ENCODE results near the gene EXOC3L2.
"Not testable (repeated sequence)": the region's sequence is repeated elsewhere in the genome, so short reads cannot be mapped to it uniquely, and the experiment has no call there.

The EXOC3L2 gene

DNA sequence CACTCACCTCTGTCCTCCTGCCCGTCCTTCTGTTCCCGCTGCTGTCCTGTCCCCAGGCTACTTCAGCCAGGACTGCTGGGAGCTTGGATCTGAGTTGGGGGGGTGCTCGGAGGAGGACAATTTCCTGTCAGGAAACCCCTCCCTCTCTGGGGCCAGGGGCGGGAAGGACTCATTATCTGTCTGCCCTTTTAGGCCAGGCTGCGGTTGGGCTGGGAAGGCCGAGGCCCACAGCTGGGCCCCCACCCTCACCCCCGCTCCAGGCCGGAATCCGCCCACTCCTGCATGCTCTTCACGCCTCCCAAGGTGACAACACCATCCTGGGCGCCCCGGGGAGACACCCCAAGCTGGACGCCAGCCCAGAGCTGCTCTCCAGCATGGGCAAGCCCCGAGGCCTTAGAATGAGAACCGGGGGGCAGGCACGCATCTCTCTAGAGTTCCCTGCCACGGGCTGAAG, at the start of gene EXOC3L2:
TSS of gene EXOC3L2 (minus strand) at position 74 of the 454 bp plus-strand sequence. CDS start 6,362 bp downstream, outside the sequence.
- DNase-seq = no peak

DNA sequence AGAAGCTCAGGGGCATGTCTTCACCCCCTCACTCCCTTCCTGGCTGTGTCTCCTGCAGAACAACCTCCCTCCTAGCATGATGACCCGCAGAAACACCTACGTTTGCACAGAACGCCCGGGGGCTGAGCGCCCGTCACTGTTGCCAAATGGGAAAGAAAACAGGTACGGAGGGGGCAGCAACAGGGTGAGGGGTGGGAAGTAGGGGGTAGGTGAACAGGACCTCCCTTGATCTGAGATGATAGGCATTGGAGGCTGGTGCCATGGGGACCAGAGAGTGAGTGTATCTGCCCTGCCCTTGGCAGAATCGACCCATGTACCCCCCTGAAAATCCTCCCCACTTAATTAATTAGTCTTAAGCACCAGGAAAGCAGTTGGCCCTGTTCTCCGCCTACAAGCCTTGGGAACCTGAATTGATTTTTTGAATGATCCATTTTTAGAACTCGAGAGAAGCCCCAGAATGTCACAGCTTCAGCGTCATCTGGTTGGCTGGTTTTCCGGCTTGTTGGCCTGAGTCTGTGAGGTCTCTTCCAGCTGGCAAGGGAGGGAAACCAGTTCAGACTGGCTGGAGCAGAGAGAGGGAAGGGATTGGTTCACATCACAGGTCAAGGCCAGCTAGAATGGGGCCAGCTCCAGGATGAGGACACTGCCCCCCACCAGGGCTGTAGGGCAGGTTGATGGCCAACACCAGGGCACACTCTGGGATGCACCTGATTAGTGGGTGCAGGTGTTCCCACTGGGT, 49.3 kb upstream of the EXOC3L2 start:
- DNase-seq = no peak

DNA sequence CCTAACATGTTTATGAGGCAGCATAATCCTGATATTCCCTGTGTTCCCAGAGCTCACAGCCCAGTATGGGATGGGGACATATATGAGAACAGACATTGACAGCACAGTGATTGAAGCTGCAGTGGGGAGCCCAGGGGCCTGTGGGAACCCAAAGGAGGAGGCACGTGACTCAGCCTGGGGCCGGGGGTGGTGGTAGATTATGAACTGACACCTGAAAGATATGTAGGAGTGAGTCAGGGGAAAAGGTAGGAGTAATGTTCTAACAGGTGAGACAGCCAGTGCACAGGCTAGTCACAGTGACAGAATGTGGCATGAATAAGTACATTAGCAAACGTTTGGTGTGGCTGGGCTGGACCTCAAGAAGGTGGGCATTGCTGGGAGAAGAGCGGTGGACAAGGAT, 48.5 kb upstream of the EXOC3L2 start:
- no peak for DNase-seq

DNA sequence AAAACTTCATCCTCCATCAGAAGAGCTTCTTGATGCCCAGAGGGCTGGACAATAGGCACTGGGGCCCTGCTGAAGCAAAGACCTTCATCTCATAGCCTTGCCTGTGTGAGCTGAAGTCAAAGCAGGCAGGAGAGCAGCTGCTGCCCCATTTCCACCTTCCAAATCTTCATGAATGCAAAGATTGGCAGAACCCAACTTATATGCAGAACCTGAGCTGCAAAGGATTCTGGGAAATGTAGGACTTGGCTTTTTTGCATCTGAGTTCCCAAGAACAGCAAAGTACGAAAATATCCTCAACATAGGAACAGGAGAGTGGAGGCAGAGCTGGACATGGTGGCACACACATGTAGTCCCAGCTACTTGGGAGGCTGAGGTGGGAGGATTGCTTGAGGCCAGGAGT, 46.6 kb upstream of the EXOC3L2 start:
- no peak for DNase-seq

DNA sequence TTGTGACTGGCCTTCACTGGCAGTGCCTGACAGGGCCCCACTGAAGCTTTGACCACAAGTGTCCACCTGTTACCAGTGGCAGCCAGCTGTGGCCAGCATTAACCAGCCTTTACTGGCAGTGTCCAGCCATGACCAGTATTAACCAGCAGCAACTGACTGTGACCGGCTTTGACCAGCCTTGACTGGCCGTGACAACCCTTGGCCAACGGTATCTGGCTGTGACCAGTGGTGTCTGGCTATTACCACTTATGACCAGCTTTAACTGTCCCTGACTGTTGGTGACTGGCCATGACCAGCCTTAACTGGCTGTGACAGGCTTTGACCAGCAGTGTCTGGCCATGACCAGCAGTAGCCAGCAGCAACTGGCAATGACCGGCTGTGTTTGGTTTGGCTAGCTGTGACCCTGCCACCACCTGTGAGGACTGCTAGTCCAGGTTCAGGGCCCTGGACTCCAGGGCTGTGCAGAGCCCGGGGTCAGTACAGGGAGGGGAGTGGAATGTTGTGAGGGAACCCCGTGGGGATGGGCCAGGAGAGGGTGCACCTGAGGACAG, 45.2 kb upstream of the EXOC3L2 start:
- DNase-seq = no peak

DNA sequence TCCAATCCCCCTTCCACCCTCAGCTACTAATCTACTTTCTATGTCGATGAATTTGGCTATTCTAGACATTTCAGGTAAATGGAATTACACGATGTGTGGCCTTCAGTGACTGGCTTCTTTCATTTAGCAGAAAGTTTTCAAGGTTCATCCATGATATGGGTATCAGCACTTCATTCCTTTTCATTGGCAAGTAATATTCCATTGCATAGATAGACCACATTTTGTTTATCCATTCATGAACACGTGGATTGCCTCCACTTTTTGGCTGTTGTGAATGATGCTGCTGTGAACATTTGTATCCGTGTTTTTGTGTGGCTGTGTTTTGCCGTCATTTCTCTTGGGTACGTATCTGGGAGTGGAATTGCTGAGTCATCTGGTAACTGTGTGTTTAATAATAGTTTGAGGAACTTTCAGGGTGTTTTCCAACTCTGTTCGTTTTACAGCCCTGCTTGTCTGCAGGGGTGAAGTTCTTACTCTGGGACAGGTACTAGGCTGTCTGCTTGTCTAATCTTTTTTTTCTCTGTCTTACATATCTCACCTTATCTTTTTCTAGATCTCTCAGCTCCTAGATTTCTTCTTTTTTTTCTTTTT, 38.3 kb upstream of the EXOC3L2 start:
- DNase-seq = no peak

DNA sequence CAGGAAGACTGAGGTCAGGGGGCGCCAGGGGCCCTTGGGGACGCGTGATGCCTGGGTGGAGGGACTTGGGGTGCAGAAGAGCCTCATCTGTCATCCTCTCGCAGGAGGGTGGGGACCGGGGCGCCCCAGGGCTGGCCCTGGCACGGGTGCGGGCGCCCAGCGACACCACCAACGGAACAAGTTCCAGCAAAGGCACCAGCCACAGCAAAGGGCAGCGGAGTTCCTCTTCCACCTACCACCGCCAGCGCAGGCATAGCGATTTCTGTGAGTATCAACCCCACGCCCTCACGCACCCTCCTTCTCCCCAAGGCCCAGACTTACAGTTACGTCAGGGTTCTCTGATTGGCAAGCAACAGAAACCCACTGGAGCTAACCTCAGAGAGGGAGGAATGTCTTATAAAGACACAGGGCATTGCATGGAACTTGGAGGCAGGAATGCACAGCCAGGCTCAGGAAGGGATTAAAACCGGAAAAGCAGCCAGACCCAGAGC, 35.3 kb upstream of the EXOC3L2 start:
- no peak for DNase-seq

DNA sequence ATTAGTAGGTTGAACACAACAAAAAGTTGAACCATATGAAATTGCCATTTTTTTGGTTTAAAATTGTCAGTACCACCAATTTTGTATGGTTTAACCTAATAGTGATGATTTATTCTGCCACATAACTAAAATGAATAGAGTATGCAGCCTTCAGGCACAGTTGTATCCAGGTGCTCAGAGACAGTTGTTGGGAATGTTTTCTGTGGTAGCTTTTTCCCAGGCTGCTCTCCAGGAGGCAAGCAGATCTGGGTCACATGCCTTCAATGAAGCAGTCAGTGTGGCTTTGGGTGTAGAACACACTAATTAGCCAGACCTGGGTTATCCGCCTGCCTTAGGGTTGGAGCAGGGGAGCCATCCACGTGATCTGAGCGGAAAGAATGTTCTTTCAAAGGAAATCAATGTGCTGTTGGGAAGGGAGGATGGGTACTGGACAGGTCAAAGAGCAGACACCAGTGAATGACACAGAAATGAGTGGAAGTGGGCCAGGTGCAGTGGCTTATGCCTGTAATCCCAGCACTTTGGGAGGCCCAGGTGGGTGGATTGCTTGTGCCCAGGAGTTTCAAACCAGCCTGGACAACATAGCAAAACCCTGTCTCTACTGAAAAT, 34.5 kb upstream of the EXOC3L2 start:
- no peak for DNase-seq

DNA sequence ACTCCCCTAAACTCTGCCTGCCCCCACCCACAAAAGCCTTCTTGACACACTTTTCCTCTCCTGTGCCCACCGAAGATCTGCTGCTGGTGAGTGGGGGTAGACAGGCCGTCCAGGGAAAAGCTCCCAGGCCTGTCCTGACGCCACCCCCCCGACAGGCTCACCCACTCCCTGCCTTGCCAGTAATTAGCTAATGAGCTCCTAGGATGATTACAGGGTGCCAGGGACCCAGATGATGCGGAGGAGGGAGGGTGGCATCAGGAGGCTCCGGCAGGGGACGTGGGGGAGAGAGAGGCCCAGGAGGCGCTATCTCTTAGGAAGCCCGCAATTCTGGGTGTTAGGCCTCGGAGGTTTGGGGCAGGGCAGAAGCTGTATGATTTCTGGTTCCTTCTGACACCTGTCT, 32.9 kb upstream of the EXOC3L2 start:
- DNase-seq = no peak

DNA sequence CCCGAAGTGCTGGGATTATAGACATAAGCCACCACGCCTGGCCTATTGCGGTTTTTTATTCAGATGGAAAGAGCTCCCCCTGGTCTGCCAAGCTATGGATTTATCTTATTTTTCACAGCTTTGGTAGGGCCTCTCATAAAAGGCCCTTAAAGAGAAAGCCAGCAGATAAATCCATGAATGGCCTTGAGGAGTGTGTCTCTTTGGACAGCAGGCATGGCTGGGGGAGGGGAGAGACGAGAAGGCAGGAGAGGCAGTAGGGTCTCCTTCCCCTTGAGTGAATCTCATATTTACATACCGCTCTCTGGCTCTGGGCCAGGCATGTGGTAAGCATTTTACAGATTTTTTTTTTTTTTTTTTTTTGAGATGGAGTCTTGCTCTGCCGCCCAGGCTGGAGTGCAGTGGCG, 31.1 kb upstream of the EXOC3L2 start:
- no peak for DNase-seq

DNA sequence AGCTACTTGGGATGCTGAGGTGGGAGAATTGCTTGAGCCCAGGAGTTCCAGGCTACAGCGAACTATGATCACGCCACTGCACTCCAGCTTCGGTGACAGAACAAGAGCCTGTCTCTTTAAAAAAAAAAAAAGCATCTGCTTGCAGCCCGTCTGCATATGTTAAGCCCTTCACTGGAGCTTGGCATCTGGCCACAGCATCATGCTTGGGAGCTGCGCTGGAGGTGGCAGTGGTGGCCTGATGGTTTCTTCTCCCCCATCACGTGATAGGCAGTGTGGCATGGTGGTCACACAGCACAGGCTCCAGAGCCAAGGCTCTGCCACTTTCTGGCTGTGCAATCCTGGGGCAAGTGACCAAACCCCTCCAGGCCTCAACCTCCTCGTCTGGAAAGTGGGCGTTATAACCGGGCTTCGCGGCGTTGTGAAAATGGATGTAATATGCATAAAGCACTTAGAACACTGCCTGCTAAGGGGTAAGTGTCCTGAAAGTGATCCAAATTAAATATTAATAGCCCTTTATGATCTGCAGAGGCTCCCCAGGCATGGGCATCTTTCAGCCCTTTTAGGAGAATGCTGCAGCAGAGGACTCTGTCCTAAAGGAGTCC, 30.3 kb upstream of the EXOC3L2 start:
- no peak for DNase-seq

DNA sequence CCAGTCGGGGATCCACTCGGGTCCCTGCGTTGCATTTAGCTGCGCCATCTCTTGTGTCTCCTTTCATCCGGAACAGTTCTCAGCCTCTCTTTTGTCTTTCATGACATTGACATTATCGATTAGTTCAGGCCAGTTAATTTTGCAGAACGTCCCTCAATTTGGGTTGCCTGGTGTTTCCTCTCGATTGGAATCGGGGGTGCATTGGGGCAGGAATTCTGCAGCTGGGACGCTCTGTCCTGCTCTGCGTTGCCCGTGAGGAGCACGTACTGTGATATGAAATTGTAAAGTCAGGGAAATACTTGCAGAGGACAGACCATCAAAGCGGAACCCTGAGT, 28.3 kb upstream of the EXOC3L2 start:
- DNase-seq = no peak

DNA sequence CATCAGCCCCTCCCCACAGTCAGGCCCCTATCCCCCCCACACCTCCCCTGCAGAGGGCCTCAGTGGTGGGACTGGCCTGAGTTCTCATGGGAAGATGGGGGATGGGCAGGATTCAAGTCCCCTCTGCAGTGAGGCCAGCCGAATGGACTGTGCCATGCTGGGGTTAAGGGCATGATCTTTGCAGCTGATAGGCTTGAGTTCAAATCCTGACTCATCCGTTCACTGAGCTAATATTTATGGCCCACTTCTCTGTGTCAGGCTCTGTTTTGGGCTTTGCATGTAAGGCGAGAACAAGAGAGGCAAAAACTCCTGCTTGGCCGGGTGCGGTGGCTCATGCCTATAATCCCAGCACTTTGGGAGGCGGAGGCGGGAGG, 26.5 kb upstream of the EXOC3L2 start:
- DNase-seq = no peak

DNA sequence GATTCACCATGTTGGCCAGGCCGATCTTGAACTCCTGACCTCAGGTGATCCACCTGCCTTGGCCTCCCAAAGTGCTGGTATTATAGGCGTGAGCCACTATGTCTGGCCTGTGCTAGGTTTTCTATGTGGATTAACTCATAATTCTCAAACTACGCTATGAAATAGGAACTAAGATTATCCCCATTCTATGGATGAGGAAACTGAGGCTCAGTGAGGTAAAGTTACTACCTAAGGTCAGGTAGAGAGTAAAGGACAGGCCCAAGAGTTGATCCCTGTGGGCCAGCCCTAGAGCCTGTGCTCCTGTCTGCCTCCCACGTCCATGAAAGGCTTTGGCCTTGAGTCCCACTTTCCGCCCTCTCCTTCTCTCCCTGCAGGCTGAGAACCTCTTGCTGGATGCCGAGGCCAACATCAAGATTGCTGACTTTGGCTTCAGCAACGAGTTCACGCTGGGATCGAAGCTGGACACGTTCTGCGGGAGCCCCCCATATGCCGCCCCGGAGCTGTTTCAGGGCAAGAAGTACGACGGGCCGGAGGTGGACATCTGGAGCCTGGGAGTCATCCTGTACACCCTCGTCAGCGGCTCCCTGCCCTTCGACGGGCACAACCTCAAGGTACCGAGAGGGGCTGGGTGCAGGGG, 26.0 kb upstream of the EXOC3L2 start:
- no peak for DNase-seq

DNA sequence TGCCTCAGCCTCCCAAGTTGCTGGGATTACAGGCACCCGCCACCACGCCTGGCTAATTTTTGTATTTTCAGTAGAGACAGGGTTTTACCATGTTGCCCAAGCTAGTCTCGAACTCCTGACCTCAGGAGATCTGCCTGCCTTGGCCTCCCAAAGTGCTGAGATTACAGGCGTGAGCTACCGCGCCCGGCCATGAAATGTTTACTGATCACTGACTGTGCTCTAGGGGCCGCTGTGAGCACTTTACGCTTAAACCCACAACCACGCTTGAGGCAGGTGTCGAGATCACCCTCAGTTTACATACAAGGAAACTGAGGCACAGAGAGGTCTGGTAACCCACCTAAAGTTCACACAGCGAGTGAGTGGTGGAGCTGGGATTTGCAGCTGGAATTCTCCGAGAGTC, 24.7 kb upstream of the EXOC3L2 start:
- DNase-seq = not testable (repeated sequence)

DNA sequence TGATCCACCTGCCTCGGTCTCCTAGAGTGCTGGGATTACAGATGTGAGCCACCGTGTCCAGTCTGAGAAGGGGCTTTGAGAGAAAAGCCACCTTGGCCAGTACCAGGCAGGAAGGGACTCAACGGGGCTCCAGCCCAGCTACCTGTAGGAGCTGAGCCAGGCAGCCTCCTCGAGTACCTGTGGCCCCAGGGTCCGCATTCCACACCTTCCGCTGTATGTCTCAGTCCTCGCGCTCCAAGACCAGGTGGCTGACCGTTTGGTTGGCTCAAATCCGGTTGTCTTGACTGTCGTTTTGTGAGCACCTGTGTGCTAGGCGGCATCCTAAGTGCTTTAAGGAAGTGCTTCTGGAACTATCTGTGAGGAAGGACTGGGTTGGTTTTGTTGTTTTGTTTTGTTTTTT, 22.1 kb upstream of the EXOC3L2 start:
- DNase-seq = no peak

DNA sequence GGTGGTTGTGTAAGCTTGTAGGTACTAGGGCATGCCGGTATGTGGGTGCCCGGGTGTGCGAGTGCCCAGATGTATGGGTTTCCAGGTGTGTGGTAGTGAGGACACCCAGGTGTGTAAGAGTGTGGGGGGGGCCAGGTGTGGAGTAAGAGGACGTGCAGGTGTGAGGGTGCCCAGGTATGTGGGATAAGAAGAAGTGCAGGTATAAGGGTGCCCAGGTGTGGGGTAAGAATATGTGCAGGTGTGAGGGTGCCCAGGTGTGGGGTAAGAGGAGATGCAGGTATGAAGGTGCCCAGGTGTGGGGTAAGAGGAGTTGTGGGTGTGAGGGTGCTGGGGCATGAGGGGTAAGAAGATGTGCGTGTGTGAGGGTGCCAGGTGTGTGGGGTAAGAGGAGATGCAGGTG, 20.2 kb upstream of the EXOC3L2 start:
- no peak for DNase-seq

DNA sequence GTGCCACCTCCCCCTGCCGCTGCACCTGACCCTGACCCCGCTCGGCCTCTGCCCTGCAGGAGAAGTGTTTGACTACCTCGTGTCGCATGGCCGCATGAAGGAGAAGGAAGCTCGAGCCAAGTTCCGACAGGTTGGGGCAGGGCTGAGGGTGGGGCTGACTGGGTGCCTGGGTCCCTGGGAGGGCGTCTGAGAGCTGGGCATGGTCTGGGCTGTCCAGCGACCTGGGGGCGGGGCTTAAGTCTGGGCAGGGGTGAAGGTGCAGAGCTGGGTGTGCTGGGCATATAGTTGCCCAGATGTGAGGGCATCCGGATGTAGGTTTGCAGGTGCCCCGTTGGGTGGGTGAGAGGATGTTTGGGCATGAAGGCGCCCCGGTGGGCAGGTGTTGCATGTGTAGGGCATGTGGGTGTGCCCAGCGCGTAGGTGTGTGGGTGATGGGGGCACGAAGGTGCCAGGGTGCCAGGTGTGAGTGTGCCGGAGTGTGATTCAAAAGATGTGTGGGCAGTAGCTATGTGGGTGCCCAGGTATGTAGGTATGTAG, 19.6 kb upstream of the EXOC3L2 start:
- no peak for DNase-seq

DNA sequence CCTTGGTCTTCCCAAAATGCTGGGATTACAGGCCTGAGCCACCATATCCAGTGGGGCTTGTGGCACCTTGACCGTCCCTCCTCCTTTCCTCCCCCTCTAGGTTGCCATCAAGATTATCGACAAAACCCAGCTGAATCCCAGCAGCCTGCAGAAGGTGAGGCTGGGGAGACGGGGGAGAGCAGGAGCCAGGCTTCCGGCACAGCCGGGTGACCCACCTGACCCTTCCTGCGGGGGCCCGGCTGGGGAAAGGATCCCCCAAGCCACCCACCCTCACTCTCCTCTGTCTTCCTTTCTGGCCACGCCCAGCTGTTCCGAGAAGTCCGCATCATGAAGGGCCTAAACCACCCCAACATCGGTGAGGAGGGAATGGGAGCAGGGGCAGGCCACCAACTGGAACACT, 17.8 kb upstream of the EXOC3L2 start:
- DNase-seq = no peak

DNA sequence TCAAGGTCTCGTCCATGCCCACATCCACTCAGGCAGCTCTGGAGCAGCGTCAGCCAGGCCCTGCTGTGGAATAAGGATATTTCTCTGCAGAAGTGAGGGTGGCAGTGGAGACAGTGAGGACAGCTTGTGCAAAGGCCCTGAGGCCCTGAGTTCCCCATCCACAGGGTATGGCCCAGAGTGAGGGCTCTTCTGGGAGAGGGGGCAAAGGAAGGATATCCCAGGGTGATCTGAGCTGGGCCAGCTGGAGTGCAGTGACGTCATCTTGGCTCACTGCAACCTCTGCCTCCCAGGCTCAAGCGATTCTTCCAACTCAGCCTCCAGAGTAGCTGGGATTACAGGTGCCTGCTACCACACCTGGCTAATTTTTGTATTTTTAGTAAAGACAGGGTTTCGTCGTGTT, 17.4 kb upstream of the EXOC3L2 start:
- DNase-seq = no peak

DNA sequence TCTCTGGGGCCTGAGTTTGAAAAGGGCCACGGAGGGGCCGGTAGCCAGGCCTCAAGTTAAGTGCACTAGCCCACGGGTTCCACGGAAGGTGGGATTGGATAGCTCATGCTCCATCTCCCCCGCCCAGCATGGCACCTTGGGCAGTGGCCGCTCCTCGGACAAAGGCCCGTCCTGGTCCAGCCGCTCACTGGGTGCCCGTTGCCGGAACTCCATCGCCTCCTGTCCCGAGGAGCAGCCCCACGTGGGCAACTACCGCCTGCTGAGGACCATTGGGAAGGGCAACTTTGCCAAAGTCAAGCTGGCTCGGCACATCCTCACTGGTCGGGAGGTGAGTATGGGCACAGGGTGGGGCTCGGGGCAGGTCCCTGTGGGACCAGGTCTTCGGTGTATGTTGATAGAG, 13.7 kb upstream of the EXOC3L2 start:
- DNase-seq = no peak

DNA sequence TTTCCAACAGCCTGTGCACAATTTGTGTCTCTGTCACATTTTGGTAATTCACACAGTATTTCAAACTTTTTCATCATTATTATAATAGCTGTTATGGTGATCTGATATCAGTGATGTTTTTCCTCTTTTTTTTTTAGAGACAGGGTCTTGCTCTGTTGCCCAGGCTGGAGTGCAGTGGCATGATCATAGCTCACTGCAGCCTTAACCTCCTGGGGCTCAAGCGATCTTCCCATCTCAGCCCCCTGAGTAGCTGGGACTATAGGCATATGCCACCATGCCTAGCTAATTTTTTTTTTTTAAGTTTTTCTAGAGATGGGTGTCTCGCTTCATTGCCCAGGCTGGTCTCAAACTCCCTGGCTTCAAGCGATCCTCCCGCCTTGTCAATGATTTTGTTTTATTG, 11.6 kb upstream of the EXOC3L2 start:
- no peak for DNase-seq

DNA sequence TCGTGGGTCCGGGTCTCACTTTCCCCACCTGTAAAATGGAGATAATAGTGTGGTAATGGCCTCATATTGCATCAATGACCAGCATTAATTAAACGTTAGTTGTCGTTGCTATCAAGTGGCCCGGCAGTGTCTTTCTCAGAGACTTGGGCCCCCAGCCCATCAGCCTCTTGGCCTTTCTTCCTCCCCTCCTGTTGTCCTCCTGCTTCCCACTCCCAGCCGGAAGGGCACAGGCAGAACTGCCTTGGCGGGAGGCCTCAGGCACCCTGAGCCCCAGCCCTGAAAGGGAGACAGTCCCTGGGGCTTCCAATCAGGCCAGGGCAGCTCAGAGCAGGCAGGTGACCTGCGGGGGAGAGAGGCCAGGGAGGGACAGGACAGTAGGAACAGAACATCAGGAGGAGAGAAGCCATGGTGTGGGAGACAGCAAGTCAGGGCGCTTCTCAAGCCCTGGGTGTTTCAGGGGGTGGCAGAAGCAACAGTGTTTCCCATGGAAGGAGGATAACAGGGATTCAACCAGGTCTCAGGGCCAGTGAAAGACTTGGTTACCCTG, 10.5 kb upstream of the EXOC3L2 start:
- DNase-seq = no peak

Data from stimulated activated naive CD4-positive, alpha-beta T cell (primary cell).